OCI-M2 (cell line): ENCODE measurements around the gene KRTAP5-5.
"Not testable (repeated sequence)": the region's sequence is repeated elsewhere in the genome, so short reads cannot be mapped to it uniquely, and the experiment has no call there.

Source experiments
- DNase-seq: peaks from one replicate; lab custom pipeline; 2025; ENCODE audit not compliant: unreplicated experiment; lab: John Stamatoyannopoulos, UW

Gene KRTAP5-5

GRCh38 chr11:1640076-1640946, 10.7 kb downstream of the KRTAP5-5 start:
- no peak for DNase-seq

- DNase-seq = no peak
Measured at GRCh38 chr11:1641096-1641495, 11.5 kb downstream of the KRTAP5-5 start.

- no peak for DNase-seq
Measured at GRCh38 chr11:1642288-1643145, 12.9 kb downstream of the KRTAP5-5 start.

GRCh38 chr11:1643146-1643690, 13.6 kb downstream of the KRTAP5-5 start:
- no peak for DNase-seq

- DNase-seq = no peak
Measured at GRCh38 chr11:1644601-1645356, 15.2 kb downstream of the KRTAP5-5 start.

- no peak for DNase-seq
Measured at GRCh38 chr11:1645357-1645821, 15.8 kb downstream of the KRTAP5-5 start.

GRCh38 chr11:1646540-1646939, 17.0 kb downstream of the KRTAP5-5 start:
- not testable (repeated sequence) for DNase-seq

GRCh38 chr11:1647901-1648652, 18.5 kb downstream of the KRTAP5-5 start:
- no peak for DNase-seq

- DNase-seq = no peak
Measured at GRCh38 chr11:1648653-1649420, 19.3 kb downstream of the KRTAP5-5 start.

GRCh38 chr11:1650034-1650917, 20.7 kb downstream of the KRTAP5-5 start:
- no peak for DNase-seq

- no peak for DNase-seq
Measured at GRCh38 chr11:1650918-1651262, 21.3 kb downstream of the KRTAP5-5 start.

GRCh38 chr11:1651411-1651980, 21.9 kb downstream of the KRTAP5-5 start:
- no peak for DNase-seq

- DNase-seq = no peak
Measured at GRCh38 chr11:1652026-1652425, 22.5 kb downstream of the KRTAP5-5 start.

GRCh38 chr11:1652442-1652770, 22.8 kb downstream of the KRTAP5-5 start:
- no peak for DNase-seq

- no peak for DNase-seq
Measured at GRCh38 chr11:1652771-1653540, 23.4 kb downstream of the KRTAP5-5 start.

- DNase-seq = no peak
Measured at GRCh38 chr11:1653541-1654387, 24.2 kb downstream of the KRTAP5-5 start.
